Right ventricle myocardium inferior (tissue), 1 donor: ENCODE results near the gene ATP13A1. TPM values are rescaled to one million over a fixed set of nuclear protein-coding genes. Genes with fewer than 3 reads are reported as not detected.
"Not testable (repeated sequence)": the region's sequence is repeated elsewhere in the genome, so short reads cannot be mapped to it uniquely, and the experiment has no call there.

Experiments used
- ATAC-seq: fragments of 200-7000 bp; cut with Tn5 transposase; one replicate; pipeline ENCODE4 v1.9.1; 2020; ENCODE audit warnings: mild to moderate bottlenecking, moderate library complexity
- DNase-seq: peaks from one replicate; pipeline ENCODE4 v3.0.0; 2021; ENCODE audit errors: missing footprints
- intact Hi-C: fragments of 100-400 bp; cut with DNase I; formaldehyde crosslinking; loops from one replicate; pipeline ENCODE4 v1.11.0; 2022
- long read RNA-seq: library from polyadenylated mRNA; unstranded; transcript quantifications from one replicate; pipeline ENCODE4 v2.0.0, GENCODE V29; 2021
- total RNA-seq: library from RNA; stranded (reverse); fragmentation: NEBNext Ultra II Directional; extraction: Animal tissue kit (Norgen Biotek cat#: 25700); gene quantifications from one replicate; pipeline ENCODE4 v1.2.1, GENCODE V29; 2021
- donor health status: DM: no; HTN: yes; CAD: no; lungs with severe emphysema.

Gene ATP13A1
- 20.1 TPM for total RNA-seq
- long read RNA-seq, transcript ATP13A1-202 (26 exons, 3,861 nt), result major isoform, 11 of 18 reads
- long read RNA-seq, partial matches to known transcripts, result 4 of 18 reads
- long read RNA-seq, other reads (novel, unspliced or antisense), result 3 of 18 reads

DNA sequence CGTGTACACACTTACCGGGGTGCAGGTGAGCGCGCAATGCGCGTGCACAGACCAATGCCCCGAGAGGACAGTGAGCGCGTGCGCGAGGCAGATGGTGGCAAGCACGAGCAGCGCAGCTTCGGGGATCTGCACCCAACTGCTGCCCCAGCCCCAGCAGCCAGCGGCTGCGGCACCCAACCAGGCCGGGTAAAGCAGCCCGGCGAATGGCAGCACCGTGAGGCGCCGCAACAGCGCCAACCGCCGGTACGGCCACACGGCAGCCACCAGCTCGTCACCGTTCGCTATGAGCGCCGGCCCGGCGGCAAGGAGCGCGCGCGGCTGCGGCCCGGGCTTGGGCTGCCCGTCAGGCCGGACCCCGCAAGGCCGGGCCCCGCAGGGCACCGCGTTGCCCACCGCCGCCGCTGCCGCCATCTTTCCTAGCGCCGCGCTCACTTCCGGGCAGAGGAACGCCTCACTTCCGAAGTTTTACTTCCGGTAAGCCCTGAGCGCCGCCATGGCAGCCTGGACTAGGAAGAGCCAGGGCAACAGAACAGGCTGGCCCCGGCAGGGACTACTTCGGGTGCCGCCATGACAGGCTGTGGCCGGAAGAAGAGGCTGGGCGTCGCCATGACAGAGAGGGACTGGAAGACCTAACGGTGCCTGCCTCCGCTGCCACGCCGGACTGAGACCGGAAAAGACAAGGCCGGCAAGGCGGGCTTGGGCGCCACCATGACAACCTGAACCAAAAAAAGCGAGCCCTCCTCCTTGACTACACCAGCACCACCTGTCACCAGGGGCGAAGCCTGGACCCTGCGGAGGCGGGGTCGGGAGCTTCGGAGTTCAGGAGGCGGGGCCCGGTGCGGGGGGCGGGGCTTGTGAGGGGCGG, at the start of gene ATP13A1:
Gene ATP13A1 (minus strand): TSS at position 421 of the 865 bp plus-strand sequence. CDS start 10 bp downstream, at position 411.
- intact Hi-C loops, result loop anchor here (1.0 to 5.0 kb wide), 2 partner anchors 113 to 159 kb away; partner anchors contain the start of gene ZNF506

GRCh38 chr19:19711934-19712828, 48.7 kb upstream of the ATP13A1 start:
- intact Hi-C loops, result no loop called here
- ATAC-seq (no peak), DNase-seq (no peak)

More for the DNA sequence above, at the start of gene ATP13A1:
- DNase-seq (peak; percentile 99), ATAC-seq (peak; percentile 98)

GRCh38 chr19:19711306-19711933, 47.9 kb upstream of the ATP13A1 start:
- intact Hi-C loops, result no loop called here
- DNase-seq, result no peak
- no peak for ATAC-seq

DNA sequence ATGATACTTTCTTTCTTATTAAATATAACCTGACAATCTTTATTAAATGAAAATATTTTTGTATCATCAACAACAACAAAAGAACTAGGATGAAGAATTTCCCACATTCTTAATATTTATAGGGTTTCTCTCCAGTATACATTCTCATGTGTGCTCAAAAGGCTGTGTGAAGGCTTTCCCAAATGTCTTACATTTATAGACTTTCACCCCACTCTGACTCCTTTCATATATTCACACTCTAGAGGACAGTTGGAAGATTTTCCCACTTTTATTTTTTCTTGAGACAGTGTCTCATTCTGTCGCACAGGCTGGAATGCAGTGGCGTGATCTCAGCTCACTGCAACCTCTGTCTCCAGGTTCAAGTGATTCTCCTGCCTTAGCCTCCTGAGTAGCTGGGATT, 47.0 kb upstream of the ATP13A1 start:
- no peak for ATAC-seq
- intact Hi-C loops, result no loop called here
- DNase-seq, result no peak

DNA sequence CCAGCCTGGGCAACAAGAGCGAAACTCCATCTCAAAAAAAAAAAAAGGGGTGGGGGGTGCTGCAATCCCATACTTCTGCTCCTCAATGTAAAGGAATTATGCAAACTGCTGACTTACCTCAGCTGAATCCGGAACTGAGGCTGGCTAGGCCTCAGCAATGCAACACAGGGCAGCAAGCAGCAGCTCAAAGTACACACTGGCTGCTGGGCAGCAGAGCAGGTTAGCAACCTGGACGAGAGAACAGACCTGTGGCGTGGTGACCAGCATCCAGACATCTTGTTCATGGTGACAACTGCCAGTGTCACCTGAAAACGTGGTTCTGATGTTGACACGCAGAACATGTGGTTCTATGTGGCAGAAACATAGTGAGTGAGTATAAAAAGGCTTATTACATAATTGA, 41.4 kb upstream of the ATP13A1 start:
- intact Hi-C loops, result no loop called here
- DNase-seq (no peak), ATAC-seq (no peak)

- intact Hi-C loops, DNase-seq, ATAC-seq: not testable (repeated sequence)
These were observed 37.0 kb upstream of the ATP13A1 start for GRCh38 chr19:19700493-19700892.

- DNase-seq (no peak), ATAC-seq (no peak)
- intact Hi-C loops, result no loop called here
These were observed 34.1 kb upstream of the ATP13A1 start for GRCh38 chr19:19697589-19697988.

DNA sequence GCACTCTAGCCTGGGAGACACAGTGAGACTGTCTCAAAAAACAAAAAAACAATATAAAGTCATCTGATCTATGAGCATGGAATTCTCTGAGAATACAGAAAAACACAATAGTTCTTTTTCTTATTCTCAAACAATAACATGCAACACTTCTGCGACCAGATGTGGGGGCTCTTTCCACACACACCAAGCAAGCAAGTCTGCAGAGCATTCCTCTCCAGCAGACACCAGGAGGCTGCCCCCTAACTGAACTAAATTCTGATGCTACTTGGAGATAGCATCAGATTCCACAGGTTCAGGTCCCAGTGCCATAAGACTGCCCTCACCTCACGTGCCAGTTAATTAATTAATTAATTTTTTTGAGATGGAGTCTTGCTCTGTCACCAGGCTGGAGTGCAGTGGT, 32.9 kb upstream of the ATP13A1 start:
- intact Hi-C loops, result no loop called here
- ATAC-seq (no peak), DNase-seq (no peak)

GRCh38 chr19:19691683-19692082, 28.2 kb upstream of the ATP13A1 start:
- DNase-seq, result no peak
- ATAC-seq, result no peak
- intact Hi-C loops, result no loop called here

DNA sequence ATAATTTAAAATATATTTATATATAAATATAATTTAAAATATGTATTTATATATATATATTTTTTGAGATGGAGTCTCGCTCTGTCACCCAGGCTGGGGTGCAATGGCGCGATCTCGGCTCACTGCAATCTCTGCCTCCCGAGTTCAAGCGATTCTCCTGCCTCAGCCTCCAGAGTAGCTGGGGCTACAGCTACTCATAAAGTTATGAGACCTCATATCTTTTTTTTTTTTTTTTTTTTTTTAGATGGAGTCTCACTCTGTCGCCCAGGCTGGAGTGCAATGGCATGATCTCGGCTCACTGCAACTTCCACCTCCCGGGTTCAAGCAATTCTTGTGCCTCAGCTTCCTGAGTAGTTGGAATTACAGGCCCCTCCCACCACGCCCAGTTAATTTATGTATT, 25.5 kb upstream of the ATP13A1 start:
- not testable (repeated sequence) for DNase-seq, ATAC-seq

GRCh38 chr19:19687090-19687489, 23.6 kb upstream of the ATP13A1 start:
- DNase-seq (no peak), ATAC-seq (no peak)
- intact Hi-C loops, result no loop called here

More for the DNA sequence above, 25.5 kb upstream of the ATP13A1 start:
- intact Hi-C loops, result not testable (repeated sequence)

GRCh38 chr19:19686580-19686979, 23.1 kb upstream of the ATP13A1 start:
- no peak for ATAC-seq
- no peak for DNase-seq
- intact Hi-C loops, result no loop called here

DNA sequence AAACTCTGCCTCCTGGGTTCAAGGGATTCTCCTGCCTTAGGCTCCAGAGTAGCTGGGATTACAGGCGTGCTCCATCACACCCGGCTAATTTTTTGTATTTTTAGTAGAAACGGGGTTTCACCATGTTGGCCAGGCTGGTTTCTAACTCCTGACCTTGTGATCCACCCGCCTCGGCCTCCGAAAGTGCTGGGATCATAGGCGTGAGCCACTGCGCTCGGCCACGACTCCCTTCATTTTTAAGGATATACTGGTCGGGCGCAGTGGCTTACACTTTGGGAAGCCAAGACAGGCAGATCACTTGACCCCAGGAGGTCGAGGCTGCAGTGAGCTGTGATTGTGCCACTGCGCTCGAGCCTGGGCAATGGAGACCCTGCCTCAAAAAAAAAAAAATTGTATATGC, 22.6 kb upstream of the ATP13A1 start:
- ATAC-seq, intact Hi-C loops, DNase-seq: not testable (repeated sequence)

GRCh38 chr19:19679176-19680073, 15.9 kb upstream of the ATP13A1 start:
- DNase-seq, result no peak
- ATAC-seq, result no peak
- intact Hi-C loops, result no loop called here

DNA sequence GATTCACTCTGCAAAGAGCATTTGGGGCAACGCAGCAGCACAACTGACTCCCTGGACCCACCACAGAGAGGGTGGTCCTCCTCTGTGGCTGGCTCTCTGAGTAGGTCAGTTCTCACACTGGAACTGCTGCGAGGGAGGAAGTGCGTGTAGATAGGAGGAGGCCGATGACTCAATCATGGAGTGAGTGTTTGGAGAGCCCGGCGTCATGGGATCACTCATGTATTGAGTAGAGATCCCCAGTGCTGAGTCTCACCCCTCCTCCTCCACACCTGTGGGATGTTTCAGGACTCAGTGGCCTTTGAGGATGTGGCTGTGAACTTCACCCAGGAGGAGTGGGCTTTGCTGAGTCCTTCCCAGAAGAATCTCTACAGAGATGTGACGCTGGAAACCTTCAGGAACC, 14.1 kb upstream of the ATP13A1 start:
- intact Hi-C loops, result no loop called here
- ATAC-seq (no peak), DNase-seq (no peak)

GRCh38 chr19:19674315-19674714, 10.8 kb upstream of the ATP13A1 start:
- no peak for DNase-seq
- no peak for ATAC-seq
- intact Hi-C loops, result no loop called here

DNA sequence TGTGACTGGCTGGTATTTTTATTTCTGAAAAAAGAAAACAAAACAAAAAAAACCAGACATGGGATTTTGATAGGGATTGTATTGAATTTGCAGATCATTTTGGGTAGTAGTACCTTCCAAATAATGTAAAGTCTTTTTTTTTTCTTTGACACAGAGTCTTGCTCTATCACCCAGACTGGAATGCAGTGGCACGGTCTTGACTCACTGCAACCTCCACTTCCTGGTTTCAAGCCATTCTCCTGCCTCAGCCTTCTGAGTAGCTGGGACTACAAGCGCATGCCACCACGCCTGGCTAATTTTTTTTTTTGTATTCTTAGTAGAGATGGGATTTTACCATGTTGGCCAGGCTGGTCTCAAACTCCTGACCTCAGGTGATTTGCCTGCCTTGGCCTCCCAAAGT, 9.3 kb upstream of the ATP13A1 start:
- intact Hi-C loops, result no loop called here
- DNase-seq (no peak), ATAC-seq (no peak)

GRCh38 chr19:19670070-19670551, 6.6 kb upstream of the ATP13A1 start:
- intact Hi-C loops, result no loop called here
- DNase-seq (no peak), ATAC-seq (no peak)
